Nephron (organoid): ENCODE data around the gene EXOSC2.

Source experiments
- H3K27ac Mint-ChIP-seq, 3 experiments: 2 replicates each; pipeline ENCODE4 v1.8.0; 2020; ENCODE audit warnings: mixed read lengths in 3 of 3, mild to moderate bottlenecking in 2 of 3, moderate library complexity in 1 of 3
- H3K27me3 Mint-ChIP-seq: 2 replicates; pipeline ENCODE4 v1.8.0; 2021; ENCODE audit warnings: low read depth, mild to moderate bottlenecking, moderate library complexity, mixed read lengths
- H3K36me3 Mint-ChIP-seq: 2 replicates; pipeline ENCODE4 v1.8.0; 2020; ENCODE audit warnings: low read depth, mixed read lengths
- H3K4me1 Mint-ChIP-seq: 2 replicates; pipeline ENCODE4 v1.8.0; 2020; ENCODE audit warnings: mixed read lengths
- H3K4me3 Mint-ChIP-seq, 3 experiments: 2 replicates each; pipeline ENCODE4 v1.8.0; 2020; ENCODE audit warnings: mild to moderate bottlenecking in 3 of 3, mixed read lengths in 3 of 3, moderate library complexity in 2 of 3
- H3K9me3 Mint-ChIP-seq: 2 replicates; pipeline ENCODE4 v1.8.0; 2020; ENCODE audit warnings: mixed read lengths
- TF ChIP-seq, protein P1 (sequence below), 3 experiments: fragments of 200-600 bp; sonication (generic); IDR thresholded peaks; one replicate each; pipeline ENCODE4 v1.5.0; 2021; ENCODE audit warnings: antibody characterized with exemption in 3 of 3; ENCODE audit not compliant: unreplicated experiment in 3 of 3

The EXOSC2 gene, protein sequence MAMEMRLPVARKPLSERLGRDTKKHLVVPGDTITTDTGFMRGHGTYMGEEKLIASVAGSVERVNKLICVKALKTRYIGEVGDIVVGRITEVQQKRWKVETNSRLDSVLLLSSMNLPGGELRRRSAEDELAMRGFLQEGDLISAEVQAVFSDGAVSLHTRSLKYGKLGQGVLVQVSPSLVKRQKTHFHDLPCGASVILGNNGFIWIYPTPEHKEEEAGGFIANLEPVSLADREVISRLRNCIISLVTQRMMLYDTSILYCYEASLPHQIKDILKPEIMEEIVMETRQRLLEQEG

DNA sequence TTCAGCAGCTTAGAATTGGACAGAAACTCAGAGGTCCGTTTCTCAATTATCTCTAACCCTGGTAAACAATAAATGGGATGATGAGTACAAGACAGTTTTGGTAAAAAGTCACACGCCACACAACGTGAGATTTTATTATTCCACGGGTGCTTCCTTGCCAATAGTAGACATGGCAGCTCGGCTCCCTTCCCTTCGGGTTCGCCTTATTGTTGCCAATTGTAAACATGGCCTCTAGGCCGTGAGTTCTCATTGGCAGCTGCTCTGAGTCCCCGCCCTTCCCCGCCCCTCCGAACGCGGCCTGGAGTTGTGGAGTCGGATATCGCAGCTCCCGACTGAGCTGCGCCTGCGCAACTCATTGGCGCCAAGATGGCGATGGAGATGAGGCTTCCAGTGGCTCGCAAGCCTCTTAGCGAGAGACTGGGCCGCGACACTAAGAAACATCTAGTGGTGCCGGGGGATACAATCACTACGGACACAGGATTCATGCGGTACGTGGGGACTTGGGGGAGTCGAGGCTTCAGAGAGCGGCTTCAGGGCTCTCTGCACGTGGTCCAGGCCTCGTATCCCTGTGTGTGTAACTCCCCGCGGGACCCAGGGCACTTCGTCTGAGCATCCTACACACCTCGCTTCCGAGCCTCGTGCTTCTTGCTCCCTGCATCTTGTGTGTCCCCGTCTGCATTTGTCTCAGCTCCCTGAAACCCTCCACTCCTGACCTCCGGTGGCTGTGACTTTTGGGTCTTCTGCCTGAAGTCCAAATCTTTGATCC, at the start of gene EXOSC2:
TSS of gene EXOSC2 (plus strand) at position 355 of the 766 bp plus-strand sequence. CDS start at position 367, 12 bp downstream.
- peak within 1 kb of the TSS; percentile 93 to 94 (median 94) for H3K4me3 Mint-ChIP-seq

DNA sequence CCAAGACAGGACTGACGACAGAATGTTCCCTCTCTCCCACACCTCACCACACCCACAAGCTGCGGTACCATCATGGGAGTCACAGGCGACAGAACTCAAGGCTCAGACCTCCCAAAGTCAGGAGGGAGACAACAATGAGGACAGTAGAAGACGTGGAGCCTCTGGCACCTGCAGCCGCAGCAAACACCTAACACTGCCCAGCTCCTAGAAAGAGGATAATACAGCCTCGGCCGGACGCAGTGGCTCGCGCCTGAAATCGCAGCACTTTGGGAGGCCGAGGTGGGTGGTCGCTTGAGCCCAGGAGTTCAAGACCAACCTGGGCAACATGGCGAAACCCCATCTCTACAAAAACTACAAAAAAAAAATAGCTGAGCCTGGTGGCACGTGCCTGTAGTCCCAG, 42.4 kb upstream of the EXOSC2 start:
- Mint-ChIP-seq H3K4me1 (no peaks in the 10 kb centered on the region), H3K27me3 (peaks cover 73% of the 10 kb centered on the region), H3K36me3 (no peaks in the 10 kb centered on the region), H3K4me3 (no peak overlapping the region), H3K27ac (no peak overlapping the region), H3K9me3 (peaks cover 5% of the 10 kb centered on the region)
- TF ChIP-seq, protein P1, sequence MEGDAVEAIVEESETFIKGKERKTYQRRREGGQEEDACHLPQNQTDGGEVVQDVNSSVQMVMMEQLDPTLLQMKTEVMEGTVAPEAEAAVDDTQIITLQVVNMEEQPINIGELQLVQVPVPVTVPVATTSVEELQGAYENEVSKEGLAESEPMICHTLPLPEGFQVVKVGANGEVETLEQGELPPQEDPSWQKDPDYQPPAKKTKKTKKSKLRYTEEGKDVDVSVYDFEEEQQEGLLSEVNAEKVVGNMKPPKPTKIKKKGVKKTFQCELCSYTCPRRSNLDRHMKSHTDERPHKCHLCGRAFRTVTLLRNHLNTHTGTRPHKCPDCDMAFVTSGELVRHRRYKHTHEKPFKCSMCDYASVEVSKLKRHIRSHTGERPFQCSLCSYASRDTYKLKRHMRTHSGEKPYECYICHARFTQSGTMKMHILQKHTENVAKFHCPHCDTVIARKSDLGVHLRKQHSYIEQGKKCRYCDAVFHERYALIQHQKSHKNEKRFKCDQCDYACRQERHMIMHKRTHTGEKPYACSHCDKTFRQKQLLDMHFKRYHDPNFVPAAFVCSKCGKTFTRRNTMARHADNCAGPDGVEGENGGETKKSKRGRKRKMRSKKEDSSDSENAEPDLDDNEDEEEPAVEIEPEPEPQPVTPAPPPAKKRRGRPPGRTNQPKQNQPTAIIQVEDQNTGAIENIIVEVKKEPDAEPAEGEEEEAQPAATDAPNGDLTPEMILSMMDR (IDR thresholded peaks at IDR 0.05; ENCODE audit: unreplicated experiment in 3 of 3), result no peak

More for the DNA sequence above, at the start of gene EXOSC2:
- Mint-ChIP-seq H3K36me3 (peaks cover 32% of the 10 kb centered on the region), H3K27ac (peak within 1 kb of the TSS; percentile 87 to 98 (median 89)), H3K4me1 (peaks cover 34% of the 10 kb centered on the region), H3K9me3 (no peaks in the 10 kb centered on the region), H3K27me3 (no peaks in the 10 kb centered on the region)
- TF ChIP-seq, protein P1 (IDR thresholded peaks at IDR 0.05; ENCODE audit: unreplicated experiment in 3 of 3), result no peak

DNA sequence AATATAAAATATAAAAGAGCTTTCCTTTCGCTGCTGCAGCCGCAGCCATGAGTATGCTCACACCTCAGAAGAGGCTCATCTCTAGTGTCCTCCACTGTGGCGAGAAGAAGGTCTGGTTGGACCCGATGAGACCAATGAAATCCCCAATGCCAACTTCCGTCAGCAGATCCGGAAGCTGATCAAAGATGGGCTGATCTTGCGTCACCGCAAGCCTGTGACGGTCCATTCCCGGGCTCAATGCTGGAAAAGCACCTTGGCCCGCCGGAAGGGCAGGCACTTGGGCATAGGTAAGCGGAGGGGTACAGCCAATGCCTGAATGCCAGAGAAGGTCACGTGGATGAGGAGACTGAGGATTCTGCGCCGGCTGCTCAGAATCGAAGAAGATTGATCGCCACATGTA, 41.8 kb upstream of the EXOSC2 start:
- Mint-ChIP-seq H3K27ac (no peak overlapping the region), H3K36me3 (no peaks in the 10 kb centered on the region), H3K4me3 (no peak overlapping the region), H3K9me3 (peaks cover 3% of the 10 kb centered on the region), H3K27me3 (peaks cover 74% of the 10 kb centered on the region), H3K4me1 (no peaks in the 10 kb centered on the region)
- TF ChIP-seq, protein P1 (IDR thresholded peaks at IDR 0.05; ENCODE audit: unreplicated experiment in 3 of 3), result no peak

DNA sequence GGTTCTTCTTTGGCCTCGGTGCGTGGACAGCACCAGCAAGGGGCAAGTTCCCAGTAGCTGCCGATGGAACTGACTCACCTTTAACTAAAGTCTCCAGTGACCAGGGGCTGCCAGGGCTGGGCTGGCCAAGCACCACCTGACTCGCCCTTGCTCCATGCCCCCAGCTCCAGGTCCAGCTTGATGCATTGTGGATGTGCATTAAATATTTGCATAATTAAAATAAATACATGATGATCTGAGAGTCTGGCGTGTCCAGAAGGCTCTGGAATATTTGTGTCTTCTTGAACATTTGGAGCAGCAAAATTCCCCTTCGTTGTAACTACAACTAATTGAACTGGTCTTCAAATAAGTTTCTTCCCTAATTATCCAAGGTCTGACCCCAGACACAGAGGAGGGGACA, 38.7 kb upstream of the EXOSC2 start:
- TF ChIP-seq, protein P1 (IDR thresholded peaks at IDR 0.05; ENCODE audit: unreplicated experiment in 3 of 3), result no peak
- peaks cover 7% of the 10 kb centered on the region for H3K9me3 Mint-ChIP-seq
- H3K36me3 Mint-ChIP-seq, result no peaks in the 10 kb centered on the region
- H3K4me3 Mint-ChIP-seq, result no peak overlapping the region
- no peaks in the 10 kb centered on the region for H3K4me1 Mint-ChIP-seq
- peaks cover 90% of the 10 kb centered on the region for H3K27me3 Mint-ChIP-seq
- H3K27ac Mint-ChIP-seq, result no peak overlapping the region

DNA sequence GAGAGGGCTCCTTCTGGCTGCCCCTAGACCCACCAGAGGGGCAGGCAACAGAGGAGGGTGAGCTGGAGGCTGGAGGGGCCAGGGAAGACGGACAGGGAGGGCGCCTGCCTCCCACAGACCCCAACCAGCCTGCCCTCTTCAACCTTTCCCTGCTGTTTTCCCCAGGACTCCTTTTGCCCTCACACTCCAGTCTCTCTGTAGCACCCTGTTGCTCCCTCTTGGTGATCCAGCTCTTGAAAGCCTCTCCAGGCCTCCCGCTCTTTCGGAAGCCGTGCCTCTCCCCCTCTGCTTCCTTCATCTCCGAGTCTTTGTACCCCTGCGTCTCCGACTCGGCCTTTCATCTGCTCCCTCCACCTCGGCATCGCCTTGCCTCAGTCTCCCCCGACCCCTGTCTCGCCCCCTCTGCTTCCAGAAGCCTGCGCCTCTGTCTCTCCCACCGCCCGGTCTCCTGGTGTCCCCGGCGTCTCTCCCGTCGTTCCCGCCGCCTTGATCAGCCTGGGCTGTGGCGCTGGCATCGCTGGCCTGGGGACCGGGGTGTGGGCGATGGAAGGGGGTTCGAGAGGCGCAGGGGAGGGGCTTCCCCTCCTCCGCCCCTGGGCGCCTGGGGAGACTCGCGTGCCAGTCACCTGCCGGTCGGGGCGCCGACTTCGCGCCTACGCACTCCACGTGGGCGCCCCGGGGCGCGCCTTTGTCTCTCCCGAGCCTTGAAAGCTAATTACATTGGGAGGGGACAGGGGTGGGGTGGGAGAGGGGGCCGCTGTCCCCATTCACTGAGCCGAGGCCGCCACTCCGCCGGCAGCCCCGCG, 34.5 kb upstream of the EXOSC2 start:
- Mint-ChIP-seq H3K4me1 (peaks cover 6% of the 10 kb centered on the region), H3K4me3 (peak overlapping the region in 1 of 3 experiments; percentile 57), H3K27me3 (peaks cover 98% of the 10 kb centered on the region), H3K36me3 (no peaks in the 10 kb centered on the region), H3K9me3 (peaks cover 7% of the 10 kb centered on the region), H3K27ac (no peak overlapping the region)
- TF ChIP-seq, protein P1 (IDR thresholded peaks at IDR 0.05; ENCODE audit: unreplicated experiment in 3 of 3), result no peak
